ENCODE data around the gene IL20.

The IL20 gene, protein sequence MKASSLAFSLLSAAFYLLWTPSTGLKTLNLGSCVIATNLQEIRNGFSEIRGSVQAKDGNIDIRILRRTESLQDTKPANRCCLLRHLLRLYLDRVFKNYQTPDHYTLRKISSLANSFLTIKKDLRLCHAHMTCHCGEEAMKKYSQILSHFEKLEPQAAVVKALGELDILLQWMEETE

GRCh38 chr1:206864939-206865671 lies at the start of gene IL20:
TSS of gene IL20 (plus strand) at chr1:206865623. CDS start at chr1:206865853, 230 bp downstream.
- peak; percentile 18 for DNase-seq

DNA sequence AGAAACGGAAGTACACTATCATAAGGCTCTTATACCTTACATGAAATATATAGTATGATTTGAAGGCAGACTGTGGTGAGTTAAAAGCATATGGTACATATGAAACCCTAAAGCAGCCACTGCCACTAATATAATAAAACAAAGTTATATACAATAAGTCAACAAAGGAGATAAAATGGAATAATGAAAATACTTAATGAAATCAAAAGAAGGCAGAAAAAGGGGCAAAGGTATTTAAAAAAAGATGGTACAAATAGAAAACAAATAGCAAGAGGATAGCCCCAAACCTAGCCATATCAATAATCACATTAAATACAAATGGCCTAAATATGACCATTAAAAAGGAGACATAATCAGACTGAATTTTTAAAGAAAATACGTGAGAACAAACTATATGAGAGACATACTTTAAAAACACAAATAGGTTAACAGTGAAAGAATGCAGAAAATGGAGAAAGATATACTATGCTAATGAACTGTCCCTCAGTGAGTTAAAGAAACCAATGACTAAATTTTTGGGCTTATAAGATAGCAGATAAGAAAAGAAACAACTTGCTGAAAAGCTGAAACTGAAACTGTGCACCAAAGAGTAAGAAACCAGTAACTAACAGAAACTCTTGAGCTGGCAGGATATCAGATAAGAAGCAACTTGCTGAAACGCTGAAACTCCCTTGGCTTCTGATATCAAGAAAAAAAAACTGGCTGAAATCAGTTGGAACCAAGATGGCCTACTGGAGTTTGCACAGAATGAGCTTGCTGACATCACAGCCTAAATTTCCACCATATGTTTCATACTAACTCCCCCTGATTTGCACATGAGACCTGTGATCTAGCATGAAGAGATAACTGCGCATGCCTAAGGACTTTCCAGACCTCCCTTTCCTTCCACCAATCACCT lies 48.8 kb upstream of the IL20 start:
- no peak for DNase-seq

DNA sequence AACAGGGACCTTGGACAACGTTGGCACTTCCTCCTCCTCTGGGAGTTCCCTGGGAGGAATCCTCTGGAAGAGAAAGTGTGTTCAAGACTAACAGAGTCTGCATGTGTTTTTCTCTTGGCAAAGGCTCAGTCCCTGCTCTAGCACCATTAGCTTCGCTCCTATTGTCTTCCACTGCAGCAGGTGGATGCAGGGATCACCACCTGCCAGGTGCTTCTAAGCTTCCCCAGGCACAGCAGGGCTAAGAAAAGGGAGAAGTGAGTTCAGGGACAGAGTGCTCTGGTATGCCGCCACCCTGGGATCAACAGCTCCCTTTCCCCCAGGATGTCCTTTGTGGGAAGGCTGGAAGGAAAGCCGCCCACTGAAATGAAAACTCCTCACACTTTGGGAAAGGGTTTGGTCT lies 43.9 kb upstream of the IL20 start:
- no peak for DNase-seq

DNA sequence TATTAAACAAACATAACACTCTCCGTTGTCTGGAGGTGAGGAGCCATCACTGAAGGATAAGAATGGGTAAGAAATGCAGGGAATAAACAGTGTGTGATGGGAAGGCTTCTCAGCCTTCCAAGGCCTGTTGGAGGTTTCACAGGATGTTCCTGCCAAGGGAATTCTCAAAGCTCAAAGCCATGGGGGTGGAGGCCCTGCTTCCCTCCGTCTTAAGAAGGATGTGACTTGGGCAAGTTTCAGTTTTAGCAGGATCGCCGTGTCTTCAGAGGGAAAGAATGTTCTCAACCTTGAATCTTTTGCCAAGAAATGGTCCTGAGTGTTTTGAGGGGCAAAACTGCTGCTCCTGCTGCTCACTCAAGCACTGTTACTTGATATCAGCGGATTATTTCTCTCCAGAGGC lies 41.7 kb upstream of the IL20 start:
- DNase-seq = no peak

DNA sequence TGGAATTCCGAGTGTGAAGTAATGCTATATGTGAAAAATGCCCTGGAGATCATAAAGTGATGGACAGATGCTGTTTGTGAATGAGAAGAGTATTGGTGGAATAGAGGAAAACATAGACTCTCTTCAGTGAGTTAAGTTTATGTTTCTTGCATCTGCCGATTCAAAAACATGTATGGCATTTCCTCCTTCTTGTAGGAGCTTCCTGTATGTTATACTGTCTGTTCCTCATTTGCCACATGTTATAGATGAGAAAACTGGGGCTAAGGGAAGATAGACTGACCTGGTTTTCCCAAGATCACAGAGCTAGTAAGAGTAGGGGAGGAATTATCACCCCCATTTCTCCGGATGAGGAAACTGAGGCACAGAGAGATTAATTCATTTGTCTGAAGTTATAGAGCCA lies 41.1 kb upstream of the IL20 start:
- DNase-seq = no peak

GRCh38 chr1:206826394-206826793 lies 39.0 kb upstream of the IL20 start:
- DNase-seq = no peak

DNA sequence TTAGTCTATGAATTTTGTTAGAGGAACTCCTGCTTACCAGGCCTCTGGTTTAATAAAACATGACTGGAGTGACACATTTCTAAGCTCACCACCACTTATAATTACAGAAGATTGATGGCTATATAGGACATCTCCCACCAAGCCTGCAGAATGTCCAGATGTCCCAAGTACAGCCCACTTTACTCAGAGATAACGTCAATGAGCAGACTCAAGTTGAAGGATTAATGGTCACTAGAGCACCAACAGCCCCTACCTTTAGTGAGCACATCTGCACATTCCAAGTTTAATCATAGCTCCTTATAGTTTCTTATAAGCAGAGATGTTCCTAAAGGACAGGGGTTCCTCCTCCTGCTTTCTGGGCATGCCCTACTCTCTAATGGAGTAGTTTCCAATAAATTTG lies 37.4 kb upstream of the IL20 start:
- no peak for DNase-seq

- no peak for DNase-seq
Observed at GRCh38 chr1:206828765-206829164, 36.7 kb upstream of the IL20 start.

DNA sequence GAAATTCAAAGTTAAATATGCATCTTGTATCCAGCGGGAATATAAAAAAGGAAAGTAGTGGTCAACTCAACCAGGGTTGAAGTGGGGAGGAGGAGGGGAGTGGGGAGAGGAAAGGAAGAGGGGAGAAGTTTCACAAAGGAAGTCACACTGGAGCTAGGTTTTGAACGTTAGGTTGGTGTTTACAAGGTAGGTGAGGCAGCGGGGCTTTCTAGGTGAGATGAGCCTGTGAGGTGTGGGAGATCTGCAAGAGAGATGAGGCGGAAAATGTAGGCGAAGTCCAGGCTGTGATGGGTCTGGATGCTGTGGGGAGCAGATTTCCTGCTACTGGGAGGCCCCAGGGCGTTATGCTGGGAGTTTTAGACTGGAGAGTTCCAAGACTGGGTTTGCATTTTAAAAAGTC lies 36.1 kb upstream of the IL20 start:
- no peak for DNase-seq

DNA sequence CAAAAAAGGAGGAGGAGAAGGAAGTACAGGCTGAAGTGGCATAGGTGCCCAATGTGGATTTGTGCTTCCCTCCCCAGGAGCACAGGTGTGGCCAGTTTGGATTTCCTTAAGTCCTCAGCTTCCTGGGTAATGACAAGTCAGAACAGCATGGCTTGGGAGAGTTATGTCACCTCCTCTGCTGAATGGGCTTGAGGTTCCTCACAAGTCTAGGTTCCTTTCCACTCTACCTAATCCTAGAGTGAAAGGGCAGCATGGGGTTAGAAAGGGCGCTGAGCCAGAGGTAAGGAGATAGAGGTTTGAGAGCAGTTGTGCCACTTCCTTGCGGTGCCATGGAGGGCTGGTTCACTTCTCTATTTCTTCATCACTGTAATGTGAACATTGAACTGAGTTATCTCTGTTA lies 35.5 kb upstream of the IL20 start:
- no peak for DNase-seq

- DNase-seq = no peak
Observed at GRCh38 chr1:206831650-206832049, 33.8 kb upstream of the IL20 start.

- no peak for DNase-seq
Observed at GRCh38 chr1:206832352-206832880, 33.0 kb upstream of the IL20 start.

- peak; percentile 6 for DNase-seq
Observed at GRCh38 chr1:206833106-206833680, 32.2 kb upstream of the IL20 start.

- DNase-seq = no peak
Observed at GRCh38 chr1:206833801-206834200, 31.6 kb upstream of the IL20 start.

DNA sequence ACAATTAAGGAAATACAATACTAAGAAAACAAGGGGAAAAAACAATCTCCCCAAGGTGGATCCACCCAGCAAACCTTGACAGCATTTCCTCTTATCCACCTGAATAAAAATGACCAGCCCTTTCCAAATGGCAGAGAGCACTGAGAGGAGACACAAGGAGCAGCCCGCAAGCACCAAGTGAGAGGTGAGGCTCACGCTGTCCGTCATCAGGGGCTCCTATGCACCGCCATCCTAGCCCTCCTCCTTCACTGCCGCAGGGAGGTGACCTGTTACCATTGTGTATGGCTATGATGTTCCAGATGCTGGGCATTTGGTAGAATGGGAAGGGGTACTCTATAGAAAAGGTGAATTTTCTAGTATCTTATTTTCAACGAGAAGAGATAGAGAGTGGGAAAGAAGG lies 31.2 kb upstream of the IL20 start:
- no peak for DNase-seq

DNA sequence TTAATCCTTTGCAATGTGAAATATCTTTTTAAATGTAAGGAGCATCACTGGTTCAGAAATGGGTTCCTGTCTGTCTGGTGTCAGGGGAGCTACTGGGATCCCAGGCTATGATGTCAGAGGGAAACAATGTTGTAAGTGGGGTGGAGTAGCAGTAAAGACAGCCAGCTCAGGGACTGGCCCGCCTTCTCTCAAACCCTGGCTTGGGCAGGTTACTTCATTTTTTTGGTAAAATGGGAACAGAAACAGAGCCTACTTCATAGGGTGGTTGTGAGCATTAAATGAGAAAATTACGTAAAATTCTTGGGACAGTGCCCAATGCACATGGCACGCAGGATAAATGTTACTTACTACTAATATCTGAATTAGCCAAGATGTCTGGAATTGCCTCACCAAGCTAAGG lies 30.7 kb upstream of the IL20 start:
- DNase-seq = no peak

- no peak for DNase-seq
Observed at GRCh38 chr1:206835186-206835585, 30.2 kb upstream of the IL20 start.

DNA sequence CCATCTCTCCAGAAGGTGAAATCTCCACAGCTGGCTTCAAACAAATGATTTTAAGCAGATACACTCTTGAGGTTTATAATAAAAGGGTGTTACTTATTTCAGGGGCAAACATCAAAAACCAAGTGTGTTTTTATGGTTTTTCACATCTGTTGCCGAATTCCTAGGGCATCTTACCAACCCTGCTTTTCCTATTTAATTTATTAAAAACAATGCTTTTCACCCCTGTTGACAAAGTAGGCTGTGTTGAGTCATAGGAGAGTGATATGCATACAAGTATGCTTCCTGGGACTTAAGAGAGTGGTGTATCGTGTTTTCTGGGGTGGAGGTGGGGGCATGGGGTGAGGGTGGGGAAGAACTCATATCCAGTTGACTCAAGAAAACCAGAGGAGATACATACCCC lies 29.3 kb upstream of the IL20 start:
- DNase-seq = no peak

DNA sequence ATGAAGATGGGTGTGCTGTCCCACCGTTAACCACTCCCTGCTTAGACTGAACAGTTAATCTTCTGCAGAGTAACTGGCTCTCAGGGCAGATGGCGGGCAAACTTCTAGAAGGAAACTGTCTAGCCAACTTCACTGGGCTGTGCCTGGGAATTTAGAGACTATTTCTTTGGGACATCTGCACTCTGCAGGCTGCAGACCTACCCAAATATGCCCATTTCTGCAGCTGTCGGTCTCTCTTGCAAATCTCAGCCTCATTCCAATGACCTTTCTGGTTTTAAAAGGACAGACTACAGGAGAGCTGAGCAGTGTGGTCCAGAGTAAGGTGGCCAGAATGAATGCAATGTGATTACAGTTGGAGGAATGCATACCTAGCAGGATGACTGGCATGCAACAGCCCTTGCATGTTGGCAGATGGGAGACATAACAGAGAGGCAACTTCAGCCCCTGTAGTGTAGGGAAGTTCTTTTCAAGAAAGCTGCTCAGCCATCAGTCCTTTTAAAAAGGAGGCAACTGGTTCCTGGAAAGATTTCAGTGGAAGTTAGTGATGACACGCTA lies 26.3 kb upstream of the IL20 start:
- no peak for DNase-seq

GRCh38 chr1:206839857-206840256 lies 25.6 kb upstream of the IL20 start:
- DNase-seq = no peak

GRCh38 chr1:206841609-206842323 lies 23.7 kb upstream of the IL20 start:
- DNase-seq = no peak

GRCh38 chr1:206842854-206843253 lies 22.6 kb upstream of the IL20 start:
- DNase-seq = no peak

Data from kidney glomerular epithelial cell (primary cell).